Prostate gland (tissue), 2 donors: ENCODE data around the gene VWF. TPM values are rescaled to one million over a fixed set of nuclear protein-coding genes. Genes with fewer than 3 reads are reported as not detected.

Source experiments
- DNase-seq: peaks from one replicate; pipeline ENCODE4 v3.0.0-alpha.2; 2019; ENCODE audit warnings: low spot score
- H3K27ac ChIP-seq, 2 donors: fragments of 200-600 bp; sonication (generic); 2 replicates each; pipeline ENCODE4 v1.5.1; 2017 to 2019
- H3K27me3 ChIP-seq: fragments of 200-600 bp; sonication (generic); replicated peaks from 2 replicates; pipeline ENCODE4 v1.5.1; 2019; ENCODE audit not compliant: insufficient read depth
- H3K36me3 ChIP-seq, 2 donors: fragments of 200-600 bp; sonication (generic); 1 replicate in 1 of 2; 2 replicates in 1 of 2; pipeline versions ENCODE4 v1.5.1 to v1.8.1; 2017 to 2019
- H3K4me1 ChIP-seq: fragments of 200-600 bp; sonication (generic); replicated peaks from 2 replicates; pipeline ENCODE4 v1.5.1; 2019
- H3K4me3 ChIP-seq, 2 donors: fragments of 200-600 bp; sonication (generic); 2 replicates each; pipeline ENCODE4 v1.5.1; 2017 to 2019
- H3K9me3 ChIP-seq: fragments of 200-600 bp; sonication (generic); 2 replicates; pipeline ENCODE4 v1.5.1; 2017
- CTCF ChIP-seq, 4 experiments: fragments of 200-600 bp in 2 of 4; fragments of 450-650 bp in 2 of 4; sonication (generic) in 2 of 4; IDR thresholded peaks; 1 replicate in 3 of 4; 2 replicates in 1 of 4; pipeline ENCODE4 v1.5.1; 2016 to 2019; ENCODE audit warnings: antibody characterized with exemption in 4 of 4, mild to moderate bottlenecking in 2 of 4, moderate library complexity in 2 of 4
- POLR2A ChIP-seq: fragments of 450-650 bp; IDR thresholded peaks from one replicate; pipeline ENCODE4 v1.6.1; 2016; ENCODE audit warnings: antibody characterized with exemption, mild to moderate bottlenecking
- POLR2AphosphoS5 ChIP-seq: sonication (generic); formaldehyde crosslinking; IDR thresholded peaks from one replicate; pipeline ENCODE4 v1.6.1; 2017; ENCODE audit warnings: antibody characterized with exemption
- WGBS: methylation state at CpG from one replicate; pipeline ENCODE4 v1.1.5; 2018; 5-methylcytosine and 5-hydroxymethylcytosine counted together
- intact Hi-C: fragments of 100-400 bp; cut with DNase I; formaldehyde crosslinking; loops from one replicate; pipeline ENCODE4 v1.14.2; 2022
- total RNA-seq, 2 donors: library from RNA; depleted of rRNA; stranded (reverse); fragments of >200 nt; gene quantifications; one replicate each; pipeline ENCODE4 v1.1.0, GENCODE V29; 2016

VWF gene
- total RNA-seq, 2 donors from 2014 or later = 55.0 to 193 TPM

DNA sequence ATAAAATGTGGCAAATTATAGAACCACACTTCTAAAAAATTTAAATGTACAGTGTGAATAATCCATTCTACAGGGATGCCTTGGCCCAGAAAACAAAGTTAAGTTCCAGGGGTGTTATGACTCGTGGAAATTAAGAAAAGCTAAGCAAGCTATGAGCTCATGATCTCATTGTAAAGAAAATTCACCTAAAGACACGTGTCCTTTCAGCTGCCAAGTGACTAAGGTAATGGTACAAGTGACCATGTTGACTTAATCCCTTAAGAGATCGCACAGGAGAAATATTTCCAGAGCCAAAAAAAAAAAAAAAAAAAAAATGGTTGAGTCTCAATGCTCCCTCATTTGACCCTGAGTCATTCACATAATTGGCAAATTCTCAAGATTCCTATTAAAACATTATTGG is 128.0 kb downstream of the VWF start:
- no peak overlapping the region for H3K27ac ChIP-seq
- intact Hi-C loops = no loop called here
- TF ChIP-seq CTCF (IDR thresholded peaks at IDR 0.05) = no peak
- no peak for TF ChIP-seq POLR2AphosphoS5
- TF ChIP-seq POLR2A = no peak
- DNase-seq = no peak
- H3K4me1 ChIP-seq = no peaks in the 10 kb centered on the region
- H3K4me3 ChIP-seq = no peak overlapping the region
- H3K9me3 ChIP-seq = no peaks in the 10 kb centered on the region
- H3K36me3 ChIP-seq = no peaks in the 10 kb centered on the region
- no peaks in the 10 kb centered on the region for H3K27me3 ChIP-seq
- WGBS = 83% methylated on average over 3 of the region's 3 CpGs

GRCh38 chr12:5989621-5990020 is 134.8 kb downstream of the VWF start:
- H3K9me3 ChIP-seq = no peaks in the 10 kb centered on the region
- peaks cover 5% of the 10 kb centered on the region for H3K4me1 ChIP-seq
- no peaks in the 10 kb centered on the region for H3K27me3 ChIP-seq
- TF ChIP-seq CTCF (IDR thresholded peaks at IDR 0.05) (no peak), POLR2A (no peak), POLR2AphosphoS5 (no peak)
- H3K27ac ChIP-seq = no peak overlapping the region
- no peaks in the 10 kb centered on the region for H3K36me3 ChIP-seq
- no peak for DNase-seq
- intact Hi-C loops = loop anchor here (2.0 to 10.0 kb wide), 2 partner anchors 47 to 295 kb away; no protein-coding TSS in a partner anchor
- H3K4me3 ChIP-seq = no peak overlapping the region
- 72% methylated on average over 3 of the region's 3 CpGs for WGBS

DNA sequence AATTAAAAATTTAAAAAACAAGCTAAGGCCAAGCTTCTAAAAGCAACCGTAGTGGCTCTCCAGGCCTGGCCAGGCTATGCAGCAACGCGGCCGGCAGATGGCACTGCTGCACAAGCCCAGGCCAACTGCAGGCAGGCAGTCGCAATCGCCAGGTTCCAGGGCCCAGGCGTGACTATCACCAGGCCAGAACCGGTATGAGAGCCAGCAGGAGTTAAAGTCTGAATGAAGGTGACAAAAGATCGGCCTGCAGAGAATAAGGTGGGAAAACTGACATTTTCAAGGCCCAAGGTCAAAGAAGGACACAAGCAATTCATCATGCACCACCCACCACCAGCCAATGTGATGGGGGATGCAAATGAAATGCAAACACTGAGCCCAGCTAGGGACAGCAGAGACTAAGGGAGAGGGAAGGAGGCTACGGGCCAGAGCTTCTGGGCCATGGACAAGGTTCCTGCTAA is 135.8 kb downstream of the VWF start:
- no peaks in the 10 kb centered on the region for H3K9me3 ChIP-seq
- peaks cover 5% of the 10 kb centered on the region for H3K4me1 ChIP-seq
- H3K27me3 ChIP-seq = no peaks in the 10 kb centered on the region
- H3K4me3 ChIP-seq = no peak overlapping the region
- TF ChIP-seq CTCF (IDR thresholded peaks at IDR 0.05) (peak; percentile 83 to 95 (median 94)), POLR2A (peak; percentile 7), POLR2AphosphoS5 (peak; percentile 24)
- no peaks in the 10 kb centered on the region for H3K36me3 ChIP-seq
- intact Hi-C loops = loop anchor here (10.0 kb wide), 1 partner anchor 296 kb away; no protein-coding TSS in a partner anchor
- no peak overlapping the region for H3K27ac ChIP-seq
- peak; percentile 70 for DNase-seq
- WGBS = 3% methylated on average over 10 of the region's 10 CpGs

- Histone ChIP-seq H3K9me3 (no peaks in the 10 kb centered on the region), H3K27me3 (no peaks in the 10 kb centered on the region), H3K36me3 (no peaks in the 10 kb centered on the region), H3K27ac (no peak overlapping the region), H3K4me3 (no peak overlapping the region), H3K4me1 (peaks cover 5% of the 10 kb centered on the region)
- WGBS = 66% methylated on average over 10 of the region's 10 CpGs
- intact Hi-C loops = loop anchor here (10.0 kb wide), 1 partner anchor 297 kb away; no protein-coding TSS in a partner anchor
- TF ChIP-seq POLR2A (no peak), CTCF (IDR thresholded peaks at IDR 0.05) (no peak)
- no peak for DNase-seq
These were observed 136.4 kb downstream of the VWF start for GRCh38 chr12:5988088-5988487.

DNA sequence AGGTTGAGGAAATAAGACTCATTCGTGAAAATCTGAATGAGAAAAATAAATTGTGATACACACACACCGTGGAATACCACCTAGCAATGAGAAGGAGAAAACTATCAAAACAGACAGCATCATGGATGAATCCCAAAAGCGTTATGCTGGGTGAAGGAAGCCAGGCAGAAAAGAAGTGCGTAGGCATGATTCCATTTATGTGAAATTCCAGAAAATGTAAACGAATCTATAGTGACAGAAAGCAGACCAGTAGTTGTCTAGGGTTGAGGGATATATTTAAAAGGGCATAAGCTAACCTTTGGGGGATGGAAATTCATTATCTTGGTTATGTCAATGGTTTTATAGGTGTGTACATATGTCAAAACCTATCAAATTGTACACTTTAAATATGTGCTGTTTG is 136.9 kb downstream of the VWF start:
- H3K36me3 ChIP-seq = no peaks in the 10 kb centered on the region
- no peak for DNase-seq
- no peaks in the 10 kb centered on the region for H3K9me3 ChIP-seq
- no peaks in the 10 kb centered on the region for H3K27me3 ChIP-seq
- intact Hi-C loops = loop anchor here (10.0 kb wide), 1 partner anchor 297 kb away; no protein-coding TSS in a partner anchor
- H3K27ac ChIP-seq = no peak overlapping the region
- TF ChIP-seq POLR2AphosphoS5 (no peak), POLR2A (no peak), CTCF (IDR thresholded peaks at IDR 0.05) (no peak)
- H3K4me3 ChIP-seq = no peak overlapping the region
- whole genome bisulfite sequencing = 83% methylated on average over 5 of the region's 5 CpGs
- peaks cover 5% of the 10 kb centered on the region for H3K4me1 ChIP-seq
